Adrenal gland (tissue), 5 donors: ENCODE data around the gene FOXN3.

Experiments
- POLR2A ChIP-seq, 2 donors: fragments of 450-650 bp; IDR thresholded peaks; one replicate each; pipeline ENCODE4 v1.6.1; 2017; ENCODE audit warnings: antibody characterized with exemption in 2 of 2, mild to moderate bottlenecking in 2 of 2, moderate library complexity in 1 of 2
- TF ChIP-seq, protein P1 (sequence below), 6 experiments: fragments of 450-650 bp in 4 of 6; fragments of 200-600 bp in 2 of 6; sonication (generic) in 1 of 6; IDR thresholded peaks; 1 replicate in 5 of 6; 2 replicates in 1 of 6; pipeline versions ENCODE4 v1.5.1 to v1.8.0; 2016 to 2021; ENCODE audit warnings: antibody characterized with exemption in 6 of 6, mild to moderate bottlenecking in 2 of 6, moderate library complexity in 1 of 6
- donor health status: DM: no; HTN: no; CAD: no.

DNA sequence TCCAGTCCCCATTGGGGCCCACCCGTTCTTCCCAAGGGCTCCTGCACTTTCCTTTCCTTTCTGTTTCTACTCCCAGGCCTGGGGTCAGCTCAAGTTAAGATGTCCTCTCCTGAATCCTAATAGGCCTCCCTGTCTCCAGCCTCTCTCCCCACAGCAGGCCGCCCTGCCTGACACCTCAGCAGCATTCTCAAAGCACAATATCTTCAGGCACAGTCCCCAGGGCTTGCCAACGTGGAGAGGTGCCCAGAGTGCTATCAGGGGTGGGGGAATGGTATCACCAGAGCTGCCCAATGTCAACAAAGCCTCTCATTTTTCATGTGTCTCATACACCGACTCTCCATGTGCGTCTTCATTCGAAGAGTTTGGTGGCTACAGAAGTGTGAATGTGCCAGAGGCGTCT lies 123.0 kb downstream of the FOXN3 start:
- TF ChIP-seq, protein P1, sequence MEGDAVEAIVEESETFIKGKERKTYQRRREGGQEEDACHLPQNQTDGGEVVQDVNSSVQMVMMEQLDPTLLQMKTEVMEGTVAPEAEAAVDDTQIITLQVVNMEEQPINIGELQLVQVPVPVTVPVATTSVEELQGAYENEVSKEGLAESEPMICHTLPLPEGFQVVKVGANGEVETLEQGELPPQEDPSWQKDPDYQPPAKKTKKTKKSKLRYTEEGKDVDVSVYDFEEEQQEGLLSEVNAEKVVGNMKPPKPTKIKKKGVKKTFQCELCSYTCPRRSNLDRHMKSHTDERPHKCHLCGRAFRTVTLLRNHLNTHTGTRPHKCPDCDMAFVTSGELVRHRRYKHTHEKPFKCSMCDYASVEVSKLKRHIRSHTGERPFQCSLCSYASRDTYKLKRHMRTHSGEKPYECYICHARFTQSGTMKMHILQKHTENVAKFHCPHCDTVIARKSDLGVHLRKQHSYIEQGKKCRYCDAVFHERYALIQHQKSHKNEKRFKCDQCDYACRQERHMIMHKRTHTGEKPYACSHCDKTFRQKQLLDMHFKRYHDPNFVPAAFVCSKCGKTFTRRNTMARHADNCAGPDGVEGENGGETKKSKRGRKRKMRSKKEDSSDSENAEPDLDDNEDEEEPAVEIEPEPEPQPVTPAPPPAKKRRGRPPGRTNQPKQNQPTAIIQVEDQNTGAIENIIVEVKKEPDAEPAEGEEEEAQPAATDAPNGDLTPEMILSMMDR (IDR thresholded peaks at IDR 0.05): no peak
- TF ChIP-seq POLR2A (IDR thresholded peaks at IDR 0.05): no peak
